NT2/D1 (cell line): ENCODE measurements around the gene NTN3.
A peak's percentile ranks its signal among the peaks of the same experiment; 100 is the strongest.

Experiments used
- DNase-seq: peaks from one replicate; pipeline ENCODE4 v3.0.0-alpha.2; 2011; ENCODE audit warnings: low read depth, low spot score
- H3K27me3 ChIP-seq: 2 replicates; pipeline ENCODE4 v1.6.0; 2011; ENCODE audit warnings: mild to moderate bottlenecking; ENCODE audit not compliant: insufficient read length, insufficient read depth
- H3K36me3 ChIP-seq: 2 replicates; pipeline ENCODE4 v1.6.1; 2011; ENCODE audit warnings: mild to moderate bottlenecking, low read length, mixed read lengths; ENCODE audit not compliant: insufficient read depth, insufficient read length
- H3K4me1 ChIP-seq: 2 replicates; pipeline ENCODE4 v1.5.1; 2011; ENCODE audit not compliant: insufficient read depth, insufficient read length
- H3K4me3 ChIP-seq: 2 replicates; pipeline ENCODE4 v1.5.1; 2011; ENCODE audit warnings: low read depth; ENCODE audit not compliant: insufficient read length
- H3K9ac ChIP-seq: 2 replicates; pipeline ENCODE4 v1.6.0; 2011; ENCODE audit warnings: low read depth; ENCODE audit not compliant: insufficient read length
- H3K9me3 ChIP-seq: 2 replicates; pipeline ENCODE4 v1.5.1; 2011; ENCODE audit warnings: mild to moderate bottlenecking, low read length; ENCODE audit not compliant: insufficient read depth
- SUZ12 ChIP-seq: IDR thresholded peaks from 2 replicates; pipeline ENCODE4 v1.6.1; 2011; ENCODE audit not compliant: insufficient read length, insufficient read depth; ENCODE audit errors: extremely low read depth
- YY1 ChIP-seq: IDR thresholded peaks from 2 replicates; pipeline ENCODE4 v1.6.1; 2011; ENCODE audit not compliant: insufficient read length, insufficient read depth
- ZNF274 ChIP-seq: IDR thresholded peaks from 2 replicates; pipeline ENCODE4 v1.6.1; 2011; ENCODE audit warnings: mild to moderate bottlenecking, low read depth, low read length

Gene NTN3

GRCh38 chr16:2455081-2455845 is 15.8 kb upstream of the NTN3 start:
- Histone ChIP-seq H3K36me3 (peaks cover 85% of the 10 kb centered on the region), H3K9me3 (no peaks in the 10 kb centered on the region), H3K27me3 (no peaks in the 10 kb centered on the region), H3K9ac (no peak overlapping the region), H3K4me3 (no peak overlapping the region), H3K4me1 (peaks cover 16% of the 10 kb centered on the region)
- DNase-seq = no peak
- TF ChIP-seq YY1 (no peak), SUZ12 (no peak), ZNF274 (no peak)

DNA sequence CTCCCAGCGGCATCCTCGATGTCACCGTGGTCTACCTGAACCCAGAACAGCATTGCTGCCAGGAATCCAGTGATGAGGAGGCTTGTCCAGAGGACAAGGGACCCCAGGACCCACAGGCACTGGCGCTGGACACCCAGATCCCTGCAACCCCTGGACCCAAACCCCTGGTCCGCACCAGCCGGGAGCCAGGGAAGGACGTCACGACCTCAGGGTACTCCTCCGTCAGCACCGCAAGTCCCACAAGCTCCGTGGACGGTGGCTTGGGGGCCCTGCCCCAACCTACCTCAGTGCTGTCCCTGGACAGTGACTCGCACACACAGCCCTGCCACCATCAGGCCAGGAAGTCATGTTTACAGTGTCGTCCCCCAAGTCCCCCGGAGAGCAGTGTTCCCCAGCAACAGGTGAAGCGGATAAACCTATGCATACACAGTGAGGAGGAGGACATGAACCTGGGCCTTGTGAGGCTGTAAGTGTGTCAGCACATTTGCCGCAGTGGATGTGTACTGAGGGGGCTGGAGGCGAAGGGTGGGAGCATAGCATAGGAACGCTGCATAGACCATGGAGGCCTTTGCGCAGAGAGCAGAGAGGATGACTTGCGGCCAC is 14.4 kb upstream of the NTN3 start:
- H3K27me3 ChIP-seq = no peaks in the 10 kb centered on the region
- H3K4me3 ChIP-seq = no peak overlapping the region
- TF ChIP-seq YY1 = no peak
- no peak for TF ChIP-seq ZNF274
- no peak for TF ChIP-seq SUZ12
- H3K4me1 ChIP-seq = peaks cover 26% of the 10 kb centered on the region
- H3K9ac ChIP-seq = no peak overlapping the region
- no peak for DNase-seq
- H3K9me3 ChIP-seq = no peaks in the 10 kb centered on the region
- H3K36me3 ChIP-seq = peaks cover 81% of the 10 kb centered on the region

DNA sequence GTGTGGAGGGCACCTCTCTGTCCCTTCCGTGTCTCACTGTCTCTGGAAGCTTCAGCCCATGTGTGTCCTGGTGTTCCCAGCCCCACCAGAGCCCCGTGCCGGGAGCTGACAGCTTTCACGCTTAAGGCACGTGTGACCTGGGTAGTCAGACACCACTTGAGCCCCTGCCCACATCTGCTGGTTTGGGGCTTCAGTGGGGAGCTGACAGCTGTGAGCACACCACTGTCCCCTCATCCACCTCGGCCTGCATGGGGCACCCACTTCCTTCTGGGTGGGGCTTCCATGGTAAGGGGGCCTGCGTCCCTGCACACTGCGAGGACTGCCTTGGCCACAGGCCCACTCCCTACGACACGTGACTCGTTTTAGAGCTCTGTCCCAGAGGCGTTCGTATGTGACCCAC is 13.8 kb upstream of the NTN3 start:
- peaks cover 81% of the 10 kb centered on the region for H3K36me3 ChIP-seq
- no peaks in the 10 kb centered on the region for H3K9me3 ChIP-seq
- DNase-seq = no peak
- H3K4me3 ChIP-seq = no peak overlapping the region
- peaks cover 30% of the 10 kb centered on the region for H3K4me1 ChIP-seq
- no peaks in the 10 kb centered on the region for H3K27me3 ChIP-seq
- TF ChIP-seq ZNF274 = no peak
- no peak for TF ChIP-seq YY1
- no peak for TF ChIP-seq SUZ12
- H3K9ac ChIP-seq = peak overlapping the region; percentile 18

- Histone ChIP-seq H3K4me3 (no peak overlapping the region), H3K4me1 (peaks cover 35% of the 10 kb centered on the region), H3K36me3 (peaks cover 80% of the 10 kb centered on the region), H3K27me3 (no peaks in the 10 kb centered on the region), H3K9ac (no peak overlapping the region), H3K9me3 (no peaks in the 10 kb centered on the region)
- DNase-seq = no peak
- TF ChIP-seq YY1 = no peak
- no peak for TF ChIP-seq ZNF274
- TF ChIP-seq SUZ12 = no peak
Observed at GRCh38 chr16:2457946-2458345, 13.2 kb upstream of the NTN3 start.

- peak overlapping the region; percentile 72 for H3K4me3 ChIP-seq
- DNase-seq = no peak
- H3K36me3 ChIP-seq = peaks cover 74% of the 10 kb centered on the region
Observed at GRCh38 chr16:2458887-2459646, 12.0 kb upstream of the NTN3 start.

GRCh38 chr16:2459647-2460390 is 11.3 kb upstream of the NTN3 start, which contains the start of gene TEDC2:
Gene TEDC2, plus strand, starts transcription at chr16:2460109. Its CDS starts 36 bp downstream, at chr16:2460145.
- Histone ChIP-seq H3K27me3 (no peaks in the 10 kb centered on the region), H3K4me3 (peak within 1 kb of the TSS; percentile 72), H3K36me3 (peaks cover 75% of the 10 kb centered on the region), H3K4me1 (peaks cover 43% of the 10 kb centered on the region), H3K9me3 (no peaks in the 10 kb centered on the region), H3K9ac (peak within 1 kb of the TSS; percentile 89)
- DNase-seq = peak; percentile 96
- TF ChIP-seq SUZ12 = no peak
- no peak for TF ChIP-seq YY1
- no peak for TF ChIP-seq ZNF274

More at GRCh38 chr16:2458887-2459646, 12.0 kb upstream of the NTN3 start:
- H3K4me1 ChIP-seq = peaks cover 38% of the 10 kb centered on the region
- no peaks in the 10 kb centered on the region for H3K9me3 ChIP-seq
- no peak for TF ChIP-seq ZNF274
- TF ChIP-seq YY1 = no peak
- no peak for TF ChIP-seq SUZ12
- peak overlapping the region; percentile 73 for H3K9ac ChIP-seq
- no peaks in the 10 kb centered on the region for H3K27me3 ChIP-seq

DNA sequence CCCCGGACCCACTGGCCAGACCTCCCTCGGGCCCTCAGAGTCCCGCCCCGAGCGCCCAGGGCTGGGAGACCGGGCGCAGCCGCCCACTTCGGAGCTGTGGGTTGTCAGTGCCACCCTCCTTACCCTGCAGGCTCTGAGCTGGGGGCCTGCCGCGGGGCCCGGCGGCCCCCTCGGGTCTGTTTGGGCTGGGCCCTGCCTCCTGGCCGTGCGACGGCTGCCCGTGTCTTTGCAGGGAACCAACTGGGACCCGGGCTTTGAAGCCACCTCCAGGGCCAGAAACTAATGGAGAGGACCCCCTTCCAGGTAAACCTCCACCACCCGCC is 10.7 kb upstream of the NTN3 start:
- H3K9ac ChIP-seq = peak overlapping the region; percentile 89
- DNase-seq = no peak
- peak overlapping the region; percentile 72 for H3K4me3 ChIP-seq
- TF ChIP-seq ZNF274 (no peak), YY1 (no peak), SUZ12 (no peak)
- no peaks in the 10 kb centered on the region for H3K27me3 ChIP-seq
- H3K9me3 ChIP-seq = no peaks in the 10 kb centered on the region
- peaks cover 72% of the 10 kb centered on the region for H3K36me3 ChIP-seq
- H3K4me1 ChIP-seq = peaks cover 43% of the 10 kb centered on the region
